GM18868 (cell line): ENCODE results near the gene HTR1D.

Source experiments
- ATAC-seq: cut with Tn5 transposase; IDR thresholded peaks from one replicate; pipeline ENCODE4 v1.9.1; 2021; ENCODE audit warnings: mild to moderate bottlenecking, moderate library complexity; ENCODE audit not compliant: unreplicated experiment

Gene HTR1D

GRCh38 chr1:23156940-23157339 is 60.4 kb downstream of the HTR1D start:
- ATAC-seq = no peak

- ATAC-seq = no peak
These were observed 64.2 kb downstream of the HTR1D start for GRCh38 chr1:23152966-23153684.

GRCh38 chr1:23150742-23151141 is 66.6 kb downstream of the HTR1D start:
- no peak for ATAC-seq

GRCh38 chr1:23150125-23150524 is 67.2 kb downstream of the HTR1D start:
- ATAC-seq = no peak

- no peak for ATAC-seq
These were observed 68.2 kb downstream of the HTR1D start for GRCh38 chr1:23149114-23149513.

GRCh38 chr1:23148084-23148483 is 69.2 kb downstream of the HTR1D start:
- no peak for ATAC-seq
